Stimulated activated CD4-positive, alpha-beta T cell treated with anti-CD3 and anti-CD28 coated beads, Interleukin-12 subunit alpha, Interleukin-12 subunit beta, amount 100 ng/mL, for 48 hours (primary cell): ENCODE measurements around the gene BSX.

ENCODE experiments used
- DNase-seq, 3 donors: peaks; one replicate each; pipeline ENCODE4 v3.0.0-alpha.2; 2020; ENCODE audit warnings: low read depth in 2 of 3, low spot score in 1 of 3

BSX gene

DNA sequence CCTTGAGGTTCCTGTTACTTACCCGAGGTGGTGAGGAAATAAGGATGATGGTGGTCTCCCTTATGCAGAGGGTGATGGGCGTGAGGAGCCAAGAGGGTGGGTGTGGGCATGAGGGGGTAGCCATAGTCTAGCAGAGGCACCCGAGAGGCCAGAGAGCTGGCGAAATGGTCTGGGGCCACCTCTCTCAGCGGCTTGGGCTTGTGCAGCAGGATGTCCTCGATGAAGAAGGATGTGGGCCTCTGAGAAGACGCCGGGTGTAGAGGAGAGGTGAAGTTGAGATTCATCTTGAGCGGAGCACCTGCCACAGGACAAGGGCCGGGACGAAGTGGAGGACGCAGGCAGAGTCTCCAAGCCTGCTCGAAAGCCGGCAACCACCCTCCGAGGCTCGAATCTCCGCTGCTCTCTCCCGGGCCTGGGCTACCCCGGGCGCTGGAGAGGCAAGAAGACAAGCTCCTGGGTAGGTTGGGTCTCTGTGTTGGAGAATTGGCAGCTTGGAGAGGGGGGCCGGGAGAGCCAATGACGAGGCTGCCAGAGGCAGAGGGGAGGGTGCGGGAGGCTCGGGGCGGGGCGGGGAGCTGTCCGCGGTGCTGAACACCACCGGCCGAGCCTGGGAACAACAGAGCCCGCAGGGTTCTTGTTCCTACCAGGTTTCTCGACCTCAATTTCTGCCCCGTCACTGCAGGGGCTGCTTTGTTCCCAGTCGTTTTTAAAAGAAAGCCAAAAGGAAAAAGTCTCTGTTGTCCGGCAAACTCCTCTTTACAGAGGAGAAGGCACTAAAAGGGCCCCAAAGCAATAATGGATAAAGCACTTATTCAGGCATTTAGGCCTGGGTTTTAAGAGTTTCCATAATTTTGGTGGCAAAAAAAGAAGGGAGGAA is at the start of gene BSX:
TSS of gene BSX (minus strand) at position 447 of the 877 bp plus-strand sequence. CDS start at position 284, 163 bp downstream.
- peak; percentile 21 to 54 (median 54) for DNase-seq

- no peak for DNase-seq
Observed at GRCh38 chr11:123030517-123030916, 48.9 kb upstream of the BSX start.

DNA sequence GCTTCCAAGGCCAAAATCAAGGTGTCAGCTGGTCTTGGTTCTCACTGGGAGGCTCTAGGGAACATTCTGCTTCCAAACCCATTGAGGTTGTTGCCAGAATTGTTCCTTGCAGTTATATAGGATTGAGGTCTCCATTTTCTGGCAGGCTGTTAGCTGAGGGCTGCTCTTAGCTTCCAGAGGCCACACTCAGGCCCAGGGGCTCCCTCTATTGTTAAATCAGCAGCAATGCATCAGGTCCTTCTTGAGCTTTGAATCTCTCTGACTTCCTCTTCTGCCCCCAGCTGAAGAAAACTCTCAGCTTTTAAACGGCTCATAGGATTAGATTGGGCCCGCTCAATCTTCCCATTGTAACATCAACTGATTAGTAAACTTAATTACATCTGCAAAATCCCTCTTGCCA is 39.3 kb upstream of the BSX start:
- peak; percentile 2 to 20 (median 14) for DNase-seq

DNA sequence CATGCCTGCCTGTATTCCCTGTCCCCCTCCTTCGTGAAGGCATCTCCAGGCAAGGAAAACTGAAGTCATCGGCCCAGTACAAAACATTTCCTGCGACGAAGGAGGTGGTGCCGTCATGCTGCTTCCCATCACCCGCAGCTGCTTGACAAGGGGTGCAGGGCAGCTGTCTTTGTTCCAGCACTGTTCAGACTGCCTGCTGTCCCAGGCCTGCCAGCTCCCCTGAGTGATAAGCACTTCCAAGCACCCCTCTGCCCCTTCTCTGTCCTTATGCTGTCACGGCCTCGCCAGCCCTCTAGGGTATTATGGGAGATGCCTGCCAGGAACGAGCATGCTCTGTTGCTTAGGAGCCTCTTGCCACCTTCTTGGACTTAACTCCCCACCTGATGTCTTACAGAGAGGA is 37.1 kb upstream of the BSX start:
- DNase-seq, result no peak

GRCh38 chr11:123011510-123011909 is 29.9 kb upstream of the BSX start:
- no peak for DNase-seq

GRCh38 chr11:123006860-123007542 is 25.4 kb upstream of the BSX start:
- no peak for DNase-seq

DNA sequence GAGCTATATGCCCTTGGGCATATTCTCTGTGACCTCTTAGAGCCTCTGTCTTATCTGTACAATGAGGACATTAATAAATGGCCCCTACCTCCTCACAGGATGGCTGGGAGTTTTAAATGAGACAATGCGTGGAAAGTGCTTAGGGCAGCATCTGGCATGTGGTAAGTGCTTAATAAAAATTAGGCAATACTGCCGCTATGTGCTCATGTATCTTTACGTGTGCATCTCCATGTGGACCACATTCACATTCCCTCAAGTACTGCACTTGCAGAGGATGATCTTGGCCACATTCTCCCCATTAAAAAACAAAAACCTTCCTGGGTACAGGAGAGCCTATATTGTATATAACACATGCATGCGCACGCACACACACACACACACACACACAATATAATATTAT is 19.1 kb upstream of the BSX start:
- no peak for DNase-seq

- DNase-seq, result no peak
Observed at GRCh38 chr11:122998727-122999366, 17.2 kb upstream of the BSX start.

GRCh38 chr11:122995526-122995925 is 13.9 kb upstream of the BSX start:
- DNase-seq, result no peak

GRCh38 chr11:122984186-122985011 is 2.8 kb upstream of the BSX start:
- DNase-seq, result no peak

DNA sequence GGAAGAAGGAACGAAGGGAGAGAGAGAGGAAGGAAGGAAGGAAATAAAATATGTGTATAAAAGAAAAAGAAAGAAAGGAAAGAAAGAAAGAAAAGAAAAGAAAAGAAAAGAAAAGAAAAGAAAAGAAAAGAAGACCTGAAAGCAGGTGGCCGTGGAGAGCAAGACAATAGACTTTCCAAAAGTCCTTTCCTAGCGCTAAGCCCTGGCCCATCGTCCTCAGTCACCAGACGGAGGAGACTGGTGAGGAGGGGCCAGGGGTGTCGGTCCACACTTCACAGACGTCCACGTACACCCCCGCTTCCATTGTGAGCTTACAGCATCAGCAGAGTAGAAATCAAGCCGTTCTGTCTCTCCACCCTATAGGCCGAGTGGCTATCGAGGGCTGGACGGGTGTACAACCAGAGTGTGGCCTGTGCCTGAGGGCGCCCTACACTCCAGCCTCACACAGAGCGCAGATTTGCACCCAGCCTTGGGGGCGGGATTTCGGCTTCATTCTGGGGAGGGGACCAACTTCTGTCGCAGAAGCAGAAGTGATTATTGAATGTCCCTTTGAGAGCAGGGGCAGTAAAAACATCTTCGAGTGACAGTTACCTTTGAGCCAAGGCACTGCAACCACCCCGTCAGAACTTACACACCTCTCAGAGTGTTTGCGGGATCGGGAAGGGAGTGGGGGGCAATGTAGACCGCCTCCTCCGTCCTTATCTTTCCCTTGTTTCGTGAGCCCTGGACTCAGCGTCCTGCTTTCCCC is 2.0 kb upstream of the BSX start:
- no peak for DNase-seq

- DNase-seq, result no peak
Observed at GRCh38 chr11:122979815-122980595, 1.6 kb downstream of the BSX start.

DNA sequence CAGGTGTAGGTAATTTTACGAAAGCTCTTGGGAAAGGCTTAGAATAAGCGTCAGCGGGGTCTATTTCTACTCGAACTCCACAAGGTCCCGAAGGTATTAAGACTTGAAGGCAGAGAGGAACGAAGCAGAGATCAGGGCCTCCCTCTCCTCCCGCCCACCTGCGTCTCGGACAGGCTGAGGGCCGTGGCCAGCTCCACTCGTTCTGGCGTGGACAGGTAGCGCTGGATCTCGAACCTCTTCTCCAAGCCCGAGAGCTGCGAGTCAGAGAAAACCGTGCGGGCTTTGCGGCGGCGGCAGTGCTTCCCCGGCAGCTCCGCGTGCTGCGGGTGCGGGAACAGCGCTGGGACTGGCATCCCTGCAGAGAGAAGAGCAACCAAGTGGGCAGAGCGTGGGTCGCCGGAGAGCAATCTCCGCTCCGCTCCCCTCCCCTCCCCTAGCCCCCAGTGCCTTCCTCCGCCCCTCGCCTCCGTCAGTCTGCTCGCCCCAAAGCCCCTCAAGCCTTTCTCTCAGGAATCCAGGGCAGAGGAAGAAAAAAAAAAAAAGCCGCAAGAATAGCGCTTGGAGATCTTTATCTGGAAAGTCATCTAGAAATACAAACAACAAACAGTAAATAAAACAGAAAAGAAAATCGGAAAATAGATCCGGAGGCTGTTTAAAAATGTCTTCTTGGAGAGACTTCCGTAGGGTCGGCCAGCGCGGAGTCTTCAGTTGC is 2.4 kb downstream of the BSX start:
- DNase-seq, result no peak

- DNase-seq, result no peak
Observed at GRCh38 chr11:122978299-122978620, 3.4 kb downstream of the BSX start.

GRCh38 chr11:122977470-122978298 is 4.0 kb downstream of the BSX start:
- DNase-seq, result no peak

DNA sequence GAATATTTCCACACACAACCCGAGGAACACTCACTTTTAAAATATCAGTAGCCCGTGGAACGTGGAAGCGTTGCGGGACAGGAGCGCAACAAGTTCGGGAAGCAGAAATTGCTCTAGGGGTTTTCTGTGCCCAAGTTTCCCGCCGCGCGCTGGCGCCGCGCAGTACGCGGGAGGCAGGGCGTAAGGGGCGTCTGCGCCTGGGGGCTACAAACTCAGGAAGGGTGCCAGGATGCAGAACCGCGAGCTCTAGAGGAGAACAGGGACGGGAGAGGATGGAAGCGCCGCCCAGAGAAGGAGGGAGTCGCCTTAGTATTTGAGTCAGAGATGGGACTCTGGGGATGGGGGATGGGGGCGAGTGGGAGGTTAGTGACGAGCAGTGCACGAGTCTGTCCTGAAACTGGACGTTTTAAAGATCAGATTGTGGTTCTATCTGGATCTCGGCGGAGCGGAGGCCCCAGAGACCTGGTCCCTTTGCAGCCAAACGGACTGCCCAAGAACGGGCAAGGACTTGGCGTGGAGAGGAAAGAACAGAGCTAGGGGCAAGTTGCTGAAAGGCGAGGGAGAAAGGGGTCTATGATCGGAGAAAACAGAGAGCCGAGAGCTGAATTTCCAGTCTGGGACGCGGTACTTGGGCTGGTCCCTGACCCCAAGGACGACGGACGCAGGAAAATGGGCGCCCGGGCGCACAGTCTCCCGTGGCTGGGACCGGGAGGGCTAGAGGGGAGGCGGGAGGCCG is 4.7 kb downstream of the BSX start:
- DNase-seq, result no peak

- DNase-seq, result no peak
Observed at GRCh38 chr11:122976061-122976733, 5.4 kb downstream of the BSX start.
